ENCODE measurements around the gene DDX19B.

DNA sequence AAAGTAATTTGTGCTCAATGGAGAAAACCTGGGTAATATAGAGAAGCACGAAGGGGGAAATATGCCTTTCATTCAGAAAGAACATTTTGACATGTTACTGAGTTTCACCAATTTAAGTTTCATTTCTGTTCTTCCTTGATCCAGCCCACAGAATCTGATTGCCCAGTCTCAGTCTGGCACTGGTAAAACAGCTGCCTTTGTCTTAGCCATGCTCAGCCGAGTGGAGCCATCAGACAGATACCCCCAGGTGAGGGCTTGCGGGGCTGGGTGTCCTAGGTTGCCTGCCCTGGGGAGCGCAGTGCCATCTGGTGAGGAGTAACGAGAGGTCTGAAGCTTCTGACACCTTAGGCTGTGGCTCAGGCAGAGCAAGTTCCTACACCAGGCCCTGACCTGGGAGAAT is 65.4 kb downstream of the DDX19B start:
- no peak for TF ChIP-seq CTCF (IDR thresholded peaks at IDR 0.05)
- TF ChIP-seq POLR2A (IDR thresholded peaks at IDR 0.05) = no peak

Measured in adrenal gland (tissue), 5 donors.